ENCODE measurements around the gene ITGB3BP. TPM values are rescaled to one million over a fixed set of nuclear protein-coding genes. Genes with fewer than 3 reads are reported as not detected.

The ITGB3BP gene
- total RNA-seq, 1 experiment from 2014 or later, result 47.2 TPM

- no peaks in the 10 kb centered on the region for H3K4me1 Mint-ChIP-seq
Observed at GRCh38 chr1:63498106-63498505, 24.9 kb downstream of the ITGB3BP start.

More at GRCh38 chr1:63498106-63498505, 24.9 kb downstream of the ITGB3BP start:
- no peak overlapping the region for H4K5ac ChIP-seq (ENCODE audit: insufficient read length, low read depth, low read length)
- no peaks in the 10 kb centered on the region for H3K23me2 ChIP-seq (ENCODE audit: insufficient read length, low read depth, low read length, poor library complexity, severe bottlenecking)
- H3K4ac ChIP-seq (ENCODE audit: low read depth, low read length), result no peak overlapping the region
- no peak overlapping the region for H2AFZ ChIP-seq (ENCODE audit: low read length)
- H3K27ac ChIP-seq (ENCODE audit: insufficient read length, low read depth, low read length), result no peak overlapping the region
- H3K14ac ChIP-seq (ENCODE audit: insufficient read depth, low read length), result no peak overlapping the region
- H3K4me3 Mint-ChIP-seq, result no peak overlapping the region
- H3K4me1 ChIP-seq (ENCODE audit: insufficient read depth, low read length), result no peaks in the 10 kb centered on the region
- H3K23ac ChIP-seq (ENCODE audit: insufficient read length, low read depth, low read length), result no peak overlapping the region
- H4K20me1 ChIP-seq (ENCODE audit: control insufficient read depth, insufficient read depth, insufficient read length), result no peaks in the 10 kb centered on the region
- no peaks in the 10 kb centered on the region for H3K9me3 Mint-ChIP-seq
- H4K91ac ChIP-seq (ENCODE audit: insufficient read length, low read depth, low read length), result no peak overlapping the region
- no peaks in the 10 kb centered on the region for H3K27me3 ChIP-seq (ENCODE audit: insufficient read depth, low read length)
- H3K9me3 ChIP-seq (ENCODE audit: control insufficient read depth, low read depth, low read length), result no peaks in the 10 kb centered on the region
- no peak overlapping the region for H3K27ac Mint-ChIP-seq
- no peak overlapping the region for H2AK5ac ChIP-seq (ENCODE audit: insufficient read length, low read length)
- no peak overlapping the region for H3K4me2 ChIP-seq (ENCODE audit: insufficient read depth, insufficient read length, low read length)
- no peak overlapping the region for H2BK20ac ChIP-seq (ENCODE audit: low read depth, low read length, poor library complexity, severe bottlenecking)
- H3K27me3 Mint-ChIP-seq (ENCODE audit: low read depth), result no peaks in the 10 kb centered on the region
- no peak overlapping the region for H3K18ac ChIP-seq (ENCODE audit: insufficient read length, low read depth, low read length)
- TF ChIP-seq CTCF (conservative IDR thresholded peaks at IDR 0.05), result no peak
- no peak overlapping the region for H3K56ac ChIP-seq (ENCODE audit: insufficient read length, low read depth, low read length)
- H4K8ac ChIP-seq (replicated peaks; ENCODE audit: insufficient read length, low read depth, low read length), result no peak overlapping the region
- no peaks in the 10 kb centered on the region for H3K79me2 ChIP-seq (ENCODE audit: insufficient read depth, low read length)
- peaks cover 2% of the 10 kb centered on the region for H3K79me1 ChIP-seq (ENCODE audit: insufficient read depth, low read depth, low read length, poor library complexity, severe bottlenecking)
- no peak overlapping the region for H2BK12ac ChIP-seq (ENCODE audit: insufficient read length, low read depth, low read length)
- WGBS (ENCODE audit: extremely low coverage, insufficient read length, low lambda C conversion rate), result no CpG with 5 or more reads among the region's 1 CpG
- no peak overlapping the region for H2BK5ac ChIP-seq (ENCODE audit: insufficient read length, low read length)
- H2BK120ac ChIP-seq (ENCODE audit: low read depth, low read length, poor library complexity, severe bottlenecking), result no peak overlapping the region
- no peak for DNase-seq
- H3T11ph ChIP-seq (ENCODE audit: low read length), result no peak overlapping the region
- no peak overlapping the region for H3K9ac ChIP-seq (ENCODE audit: extremely low read depth, insufficient read length, low read length)
- no peak overlapping the region for H2BK15ac ChIP-seq (ENCODE audit: low read depth, low read length)
- H3K36me3 Mint-ChIP-seq (ENCODE audit: insufficient read depth in 1 of 3, low read depth in 3 of 3), result peaks cover 0 to 2% (median 0%) of the 10 kb centered on the region in 3 experiments; a peak in 3 of 7 replicates

All from H9 (cell line).